IPS-11a (cell line): Measurements from ENCODE around the gene ANKS1B.

Experiments used
- H3K4me3 ChIP-seq: one replicate; pipeline ENCODE4 v1.5.1; 2013; ENCODE audit warnings: low read depth, low read length, control low read depth

ANKS1B gene

DNA sequence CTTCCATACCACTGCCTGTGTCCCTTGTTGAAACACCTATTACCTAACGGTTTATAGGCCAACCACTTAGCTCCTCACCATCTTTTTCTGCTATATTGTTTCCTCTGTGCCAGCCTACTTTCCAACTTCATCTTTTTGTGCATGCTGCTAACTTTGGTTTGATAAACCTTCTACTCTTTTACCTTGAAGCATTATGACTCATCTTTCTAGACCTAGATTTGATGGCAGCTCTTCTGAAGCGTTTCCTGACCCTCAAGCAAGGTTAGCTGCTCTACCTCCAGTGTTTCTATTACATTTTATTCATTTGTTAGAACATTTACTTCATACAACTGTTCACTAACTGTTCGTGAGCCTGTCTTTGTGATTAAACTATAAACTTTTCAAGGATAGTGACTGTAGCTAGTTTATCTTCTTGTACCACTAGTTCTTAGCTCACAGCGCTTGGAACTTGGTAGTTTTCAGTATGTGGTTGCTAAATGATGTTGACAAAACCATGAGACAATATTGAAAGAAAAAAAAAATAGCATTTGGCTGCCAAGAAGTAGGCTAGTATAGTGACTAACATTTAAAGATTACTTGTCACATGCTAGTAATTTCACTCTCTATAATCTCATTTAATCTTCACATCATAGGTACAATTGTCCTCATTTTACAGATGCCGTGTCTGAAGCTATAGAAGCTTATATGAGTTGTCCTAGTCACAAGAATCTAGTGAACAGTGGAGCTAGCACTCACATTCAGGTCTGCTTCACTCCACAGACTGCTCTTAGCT, 1260.2 kb downstream of the ANKS1B start:
- H3K4me3 ChIP-seq = no peak overlapping the region

DNA sequence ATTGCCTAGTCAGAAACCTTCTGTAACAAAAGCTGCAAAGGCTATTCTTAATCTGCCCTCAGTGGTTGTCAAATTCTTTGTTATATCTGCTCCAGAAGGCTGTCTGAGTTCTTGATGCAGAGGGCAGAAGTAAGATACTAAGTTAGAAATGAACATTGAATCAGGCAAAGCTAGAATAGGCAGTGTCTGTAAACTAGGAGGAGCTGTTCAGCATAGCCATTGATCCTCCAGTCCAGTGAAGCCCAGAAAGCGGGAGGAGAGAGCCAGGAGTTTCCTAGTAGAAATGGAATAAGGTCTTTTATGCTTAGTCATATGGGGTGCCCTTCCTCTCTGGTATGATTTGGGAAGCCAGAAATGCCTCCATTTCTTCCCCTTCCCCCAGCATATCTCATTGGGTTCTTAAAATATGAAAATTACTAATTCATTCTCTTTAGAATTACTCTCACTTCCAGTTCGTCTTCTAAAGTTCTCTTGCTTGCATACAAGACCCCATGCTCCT, 1263.5 kb downstream of the ANKS1B start:
- H3K4me3 ChIP-seq = no peak overlapping the region

DNA sequence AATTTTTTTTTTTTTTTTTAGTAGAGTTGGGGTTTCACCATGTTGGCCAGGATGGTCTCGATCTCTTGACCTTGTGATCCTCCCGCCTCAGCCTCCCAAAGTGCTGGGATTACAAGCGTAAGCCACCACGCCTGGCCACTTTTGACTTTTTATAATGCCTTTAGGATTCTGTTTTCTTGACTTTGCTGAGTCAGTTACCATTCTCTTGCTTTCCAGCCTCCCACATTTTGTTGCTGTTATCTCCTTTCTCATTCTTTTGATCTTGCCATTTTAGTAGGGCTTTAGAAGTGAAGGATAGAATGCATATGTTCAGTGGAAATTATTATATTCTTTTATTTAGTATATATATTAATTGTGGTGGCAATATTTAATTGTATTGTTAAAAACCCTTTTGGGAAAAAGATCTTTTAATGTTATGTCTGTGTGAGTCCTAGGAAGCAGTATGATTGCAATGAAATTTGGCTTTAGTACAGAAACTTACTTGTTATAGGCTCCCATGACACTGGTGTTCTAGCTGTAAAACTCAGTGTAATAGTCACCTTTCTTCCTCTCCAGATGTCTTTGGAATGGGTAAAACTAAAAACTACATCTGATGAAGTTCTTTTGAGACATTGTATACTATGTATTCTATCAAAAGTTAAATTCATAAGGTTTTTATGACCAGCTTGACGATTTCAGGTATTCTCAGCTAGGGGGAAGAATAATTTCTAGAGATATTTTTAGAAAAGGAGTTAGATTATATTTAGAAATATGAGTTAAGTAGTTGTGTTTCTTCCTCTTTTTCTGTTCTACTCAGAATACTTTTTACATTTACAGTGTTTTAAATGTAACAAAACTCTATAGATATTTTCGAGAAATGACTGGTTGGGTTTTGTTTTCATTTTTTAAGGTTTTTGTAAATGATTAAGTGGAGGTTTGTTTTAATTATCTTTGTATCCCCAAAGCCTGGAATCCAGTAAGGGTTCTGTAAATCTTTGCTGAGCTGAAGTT, 1264.9 kb downstream of the ANKS1B start:
- no peak overlapping the region for H3K4me3 ChIP-seq

DNA sequence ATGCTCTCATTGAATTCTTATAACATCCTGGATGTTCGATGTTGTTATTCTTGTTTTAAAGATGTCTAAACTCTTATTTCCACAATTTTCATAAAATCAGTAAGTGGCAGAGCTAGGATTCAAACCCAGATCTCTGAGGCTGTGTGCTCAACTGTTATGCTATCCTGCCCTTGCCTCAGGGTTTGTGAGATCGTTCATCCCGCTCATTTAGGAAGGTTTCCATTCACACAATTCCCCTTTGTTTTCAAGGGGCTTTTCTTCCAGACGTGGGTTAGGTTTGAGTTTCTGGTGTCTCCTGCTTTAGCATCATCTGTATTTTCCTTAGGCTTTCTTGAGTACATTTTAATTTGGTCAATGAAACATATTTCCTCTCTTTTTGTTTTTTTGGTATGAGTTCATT, 1270.3 kb downstream of the ANKS1B start:
- no peak overlapping the region for H3K4me3 ChIP-seq

DNA sequence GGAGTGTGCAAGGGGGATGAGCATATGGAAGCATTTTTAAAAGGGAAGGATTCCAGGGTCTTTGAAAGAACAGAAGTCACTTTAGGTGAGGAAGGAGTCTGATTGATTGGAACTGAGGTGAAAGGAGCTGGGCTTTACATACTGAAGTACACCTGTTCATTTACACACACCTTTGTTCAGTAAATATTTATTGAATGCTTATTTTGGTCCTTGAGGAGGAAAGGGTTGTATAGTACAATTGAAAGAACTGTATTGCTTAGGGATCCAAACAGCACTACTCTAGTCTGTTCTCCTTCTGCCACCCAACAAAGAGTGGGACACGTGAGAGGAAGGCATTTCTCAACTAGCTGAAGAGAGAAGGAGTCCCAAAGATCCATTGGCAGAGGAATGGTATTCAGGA, 1275.7 kb downstream of the ANKS1B start:
- no peak overlapping the region for H3K4me3 ChIP-seq

DNA sequence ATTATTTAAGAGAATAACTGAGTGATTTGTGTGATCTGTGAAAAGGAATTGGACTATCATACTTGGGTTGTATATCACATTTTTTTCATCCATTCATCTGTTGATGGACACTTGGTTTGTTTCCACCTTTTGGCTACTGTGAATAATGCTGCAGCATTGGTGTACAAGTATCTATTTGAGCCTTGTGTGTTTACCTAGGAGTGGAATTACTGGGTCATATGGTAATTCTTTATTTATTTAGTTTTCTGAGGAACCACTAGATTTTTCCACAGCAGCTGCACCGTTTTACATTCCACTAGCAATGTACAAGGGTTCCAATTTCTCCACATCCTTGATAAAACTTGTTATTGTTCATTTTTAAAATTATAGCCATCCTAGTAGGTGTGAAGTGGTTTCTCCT, 1283.6 kb downstream of the ANKS1B start:
- H3K4me3 ChIP-seq = no peak overlapping the region

DNA sequence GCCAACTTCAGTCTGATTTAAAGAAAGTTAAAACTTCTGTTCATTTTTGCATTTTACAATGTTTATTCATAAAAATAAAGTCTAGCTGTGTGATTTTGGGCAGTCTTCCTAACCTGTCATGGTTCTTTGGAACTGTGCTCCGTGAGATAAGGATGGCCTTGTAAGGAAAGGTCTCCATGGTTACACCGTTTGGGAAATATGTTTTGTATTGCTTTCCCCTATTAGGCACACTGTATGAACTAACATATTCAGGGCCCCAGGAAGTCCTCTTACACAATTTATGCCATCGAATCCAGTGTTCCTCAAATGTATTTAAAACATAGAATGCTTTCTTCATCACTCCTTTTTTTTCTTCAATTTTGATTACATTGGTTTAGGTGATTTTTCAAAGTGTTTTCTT, 1285.2 kb downstream of the ANKS1B start:
- no peak overlapping the region for H3K4me3 ChIP-seq

DNA sequence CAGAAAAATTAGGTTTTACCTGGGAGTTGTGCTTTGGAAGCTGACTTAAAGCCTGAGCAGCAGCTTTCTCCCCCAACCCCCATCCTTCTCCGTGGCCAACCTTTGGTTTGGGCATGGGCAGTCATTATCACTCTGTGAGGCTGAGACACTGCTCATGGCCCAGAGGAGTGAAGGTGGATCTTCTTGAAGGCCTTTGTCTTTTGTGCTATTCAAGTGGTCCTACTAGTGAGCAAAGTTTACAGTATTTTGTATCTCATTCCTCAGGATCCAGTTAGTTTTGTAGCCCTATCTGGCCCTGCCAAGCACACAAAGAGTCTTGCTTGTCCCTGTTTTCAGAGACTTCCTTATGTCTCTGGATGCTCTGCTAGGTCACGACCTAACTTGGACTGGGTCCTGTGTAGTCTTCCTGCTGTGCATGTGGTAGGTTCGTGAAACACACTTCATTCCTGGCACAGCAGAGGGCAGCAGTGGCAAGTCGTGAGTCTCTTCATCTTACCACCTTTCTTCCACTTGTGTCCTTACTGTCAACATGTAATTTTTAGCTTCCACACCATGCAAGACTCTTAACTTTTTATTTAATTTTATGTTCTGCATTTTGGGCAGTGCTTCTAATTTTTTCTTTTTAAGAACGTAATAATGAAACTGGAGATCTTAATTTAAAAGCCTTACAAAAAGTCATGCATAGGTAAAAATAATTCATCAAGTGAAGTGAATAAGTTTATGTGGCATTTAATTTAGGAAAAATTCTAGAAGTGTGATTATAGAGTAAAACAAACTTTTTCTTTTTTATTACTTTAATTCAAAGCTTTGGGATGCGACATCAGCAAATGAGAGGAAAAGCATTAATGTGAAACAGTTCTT, 1285.9 kb downstream of the ANKS1B start:
- H3K4me3 ChIP-seq = no peak overlapping the region

DNA sequence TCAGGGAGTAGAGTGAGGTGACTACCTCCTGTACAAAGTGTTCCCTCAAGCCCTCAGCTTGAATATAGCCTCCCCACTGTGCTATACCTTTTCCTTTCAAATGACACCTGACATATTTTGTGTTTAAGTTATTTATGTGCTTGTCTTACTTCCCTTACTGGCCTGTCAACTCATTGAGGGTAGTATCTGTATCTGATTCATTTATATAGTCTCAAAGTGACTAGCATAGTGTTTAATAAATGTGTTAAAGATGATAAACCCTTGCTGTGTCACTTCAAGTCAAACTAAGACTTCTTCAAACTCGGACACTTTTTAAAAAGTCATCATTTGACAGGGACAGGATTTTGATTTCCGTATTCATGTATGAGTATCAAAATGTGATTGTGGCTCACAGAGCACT, 1287.5 kb downstream of the ANKS1B start:
- no peak overlapping the region for H3K4me3 ChIP-seq

DNA sequence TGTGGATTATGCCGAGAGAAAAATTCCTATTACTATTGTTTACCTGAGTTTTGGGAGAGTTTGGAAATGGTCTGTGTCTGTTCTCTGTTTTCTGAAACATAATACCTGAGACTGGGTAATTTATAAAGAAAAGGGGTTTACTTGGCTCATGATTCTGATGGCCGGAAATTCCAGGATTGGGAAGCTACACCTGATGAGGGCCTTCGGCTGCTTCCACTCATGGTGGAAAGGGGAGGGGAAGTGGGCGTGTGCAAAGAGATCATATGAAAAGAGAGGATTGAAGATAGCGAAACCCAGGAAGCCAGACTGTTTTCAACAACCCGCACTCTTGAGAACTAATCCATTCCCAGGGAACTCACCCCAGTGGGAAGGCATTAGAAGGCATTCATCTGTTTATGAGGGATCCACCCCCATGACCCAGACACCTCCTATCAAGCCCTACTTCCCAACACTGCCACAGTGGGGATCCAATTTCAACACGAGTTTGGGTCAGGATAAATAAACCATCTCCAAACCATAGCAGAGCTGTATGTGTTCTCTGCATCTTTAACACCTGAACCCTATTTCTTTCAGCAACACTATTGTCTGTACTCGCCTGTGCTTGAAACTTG, 1288.6 kb downstream of the ANKS1B start:
- H3K4me3 ChIP-seq = no peak overlapping the region

DNA sequence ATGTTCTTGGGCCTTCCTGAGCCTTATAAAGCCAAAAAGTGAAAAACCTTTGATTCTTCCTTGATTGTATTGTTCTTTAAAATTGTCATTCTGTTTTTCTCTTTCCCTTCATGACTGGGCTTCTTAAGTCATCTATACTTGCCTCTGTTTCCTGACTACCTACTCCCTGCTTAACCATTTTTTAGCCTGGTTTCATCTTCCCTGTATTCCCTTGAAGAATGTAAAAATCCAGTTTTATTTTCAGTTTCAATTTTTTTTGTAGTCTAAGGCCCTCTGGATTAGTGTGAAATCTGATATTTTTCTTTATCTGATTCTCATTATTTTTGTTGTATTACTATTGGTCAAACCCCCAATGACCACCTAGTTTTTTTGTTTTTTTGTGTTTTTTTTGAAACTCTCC, 1293.4 kb downstream of the ANKS1B start:
- no peak overlapping the region for H3K4me3 ChIP-seq

DNA sequence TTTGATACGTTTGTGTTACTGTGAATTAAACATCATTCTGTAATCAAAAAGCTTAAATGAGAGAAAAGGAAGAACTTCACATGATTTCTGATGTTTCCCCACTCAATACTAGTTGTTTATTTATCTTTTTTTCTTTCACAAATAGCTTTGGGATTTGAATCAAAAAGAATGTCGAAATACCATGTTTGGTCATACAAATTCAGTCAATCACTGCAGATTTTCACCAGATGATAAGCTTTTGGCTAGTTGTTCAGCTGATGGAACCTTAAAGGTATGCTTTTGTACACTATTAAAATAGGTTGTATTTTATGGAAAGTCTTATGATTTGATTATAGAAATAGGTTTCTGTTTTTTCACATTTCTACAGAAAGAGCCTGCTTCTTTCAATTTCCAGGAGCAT, 1298.1 kb downstream of the ANKS1B start:
- H3K4me3 ChIP-seq = no peak overlapping the region
